Upper lobe of left lung (tissue), 6 donors: ENCODE measurements around the gene CNTFR. TPM values are rescaled to one million over a fixed set of nuclear protein-coding genes. Genes with fewer than 3 reads are reported as not detected.

Source experiments
- ATAC-seq, 2 donors: fragments of 200-7000 bp; cut with Tn5 transposase; one replicate each; pipeline ENCODE4 v1.9.1; 2022; ENCODE audit warnings: mild to moderate bottlenecking in 2 of 2, moderate library complexity in 2 of 2; ENCODE audit not compliant: low FRiP score in 2 of 2
- DNase-seq, 2 donors: peaks; one replicate each; pipeline ENCODE4 v3.0.0-alpha.2; 2019 to 2020
- H3K27ac ChIP-seq, 4 donors: fragments of 200-600 bp; sonication (generic); one replicate each; pipeline ENCODE4 v1.5.1; 2016 to 2019
- H3K27me3 ChIP-seq, 4 donors: fragments of 200-600 bp; sonication (generic); one replicate each; pipeline ENCODE4 v1.5.1; 2017 to 2019
- H3K36me3 ChIP-seq, 4 donors: fragments of 200-600 bp; sonication (generic); one replicate each; pipeline ENCODE4 v1.5.1; 2016 to 2019
- H3K4me1 ChIP-seq, 4 donors: fragments of 200-600 bp; sonication (generic); one replicate each; pipeline ENCODE4 v1.5.1; 2018 to 2019
- H3K4me3 ChIP-seq, 4 donors: fragments of 200-600 bp; sonication (generic); one replicate each; pipeline ENCODE4 v1.5.1; 2017 to 2019; ENCODE audit warnings: mild to moderate bottlenecking in 2 of 4, moderate library complexity in 1 of 4
- H3K9me3 ChIP-seq, 4 donors: fragments of 200-600 bp; sonication (generic); one replicate each; pipeline ENCODE4 v1.5.1; 2018 to 2019
- CTCF ChIP-seq, 6 experiments: fragments of 450-650 bp in 4 of 6; fragments of 200-600 bp in 2 of 6; sonication (generic) in 2 of 6; IDR thresholded peaks; one replicate each; pipeline ENCODE4 v1.5.1; 2016 to 2019; ENCODE audit warnings: antibody characterized with exemption in 6 of 6
- EP300 ChIP-seq, 4 donors: sonication (generic); formaldehyde crosslinking; IDR thresholded peaks; one replicate each; pipeline ENCODE4 v1.5.1; 2017; ENCODE audit warnings: antibody characterized with exemption in 4 of 4, control low read depth in 2 of 4
- POLR2A ChIP-seq, 4 donors: fragments of 450-650 bp; IDR thresholded peaks; one replicate each; pipeline ENCODE4 v1.5.1; 2016 to 2017; ENCODE audit warnings: antibody characterized with exemption in 4 of 4, mild to moderate bottlenecking in 2 of 4
- POLR2AphosphoS5 ChIP-seq, 2 donors: sonication (generic); formaldehyde crosslinking; IDR thresholded peaks; one replicate each; pipeline ENCODE4 v1.5.1; 2017; ENCODE audit warnings: antibody characterized with exemption in 2 of 2
- WGBS, 2 donors: methylation state at CpG; one replicate each; pipeline ENCODE4 v1.1.5; 2017 to 2018; 5-methylcytosine and 5-hydroxymethylcytosine counted together
- total RNA-seq, 6 donors: library from RNA; depleted of rRNA in 4 of 6; stranded (reverse); fragments of >200 nt in 4 of 6; gene quantifications; one replicate each; pipeline versions ENCODE4 v1.1.0 to v1.2.1, GENCODE V29; 2016 to 2021
- donor health status: DM: no; HTN: no; CAD: no; lungs with moderate emphysema.
- donor health status: DM: no; HTN: yes; CAD: no; lungs with severe emphysema.

The CNTFR gene
- total RNA-seq, 6 donors from 2014 or later: 0.30 to 3.3 (median 0.69) TPM; not detected in 1

GRCh38 chr9:34513567-34514214, 75.8 kb downstream of the CNTFR start:
- Histone ChIP-seq H3K27ac (no peak overlapping the region), H3K36me3 (no peaks in the 10 kb centered on the region), H3K27me3 (no peaks in the 10 kb centered on the region), H3K4me3 (no peak overlapping the region), H3K4me1 (peaks cover 0 to 14% (median 2%) of the 10 kb centered on the region in 4 donors), H3K9me3 (no peaks in the 10 kb centered on the region)
- ATAC-seq (no peak), DNase-seq (no peak)
- 85 to 94% methylated on average over 2 of the region's 2 CpGs for WGBS, 2 donors
- TF ChIP-seq POLR2AphosphoS5 (IDR thresholded peaks at IDR 0.05) (no peak), POLR2A (IDR thresholded peaks at IDR 0.05) (no peak), EP300 (IDR thresholded peaks at IDR 0.05) (no peak), CTCF (IDR thresholded peaks at IDR 0.05) (no peak)

- no peaks in the 10 kb centered on the region for H3K36me3 ChIP-seq
- H3K9me3 ChIP-seq: no peaks in the 10 kb centered on the region
- H3K4me3 ChIP-seq: no peak overlapping the region
- TF ChIP-seq EP300 (IDR thresholded peaks at IDR 0.05) (no peak), CTCF (IDR thresholded peaks at IDR 0.05) (no peak)
- ATAC-seq (no peak), DNase-seq (peak in 1 of 2 donors; percentile 20)
- peaks cover 0 to 14% (median 2%) of the 10 kb centered on the region in 4 donors for H3K4me1 ChIP-seq
- no peak overlapping the region for H3K27ac ChIP-seq
- no peaks in the 10 kb centered on the region for H3K27me3 ChIP-seq
- WGBS, 2 donors: 53 to 61% methylated on average over 5 to 9 of the region's 9 CpGs
Measured at GRCh38 chr9:34512131-34513078, 77.1 kb downstream of the CNTFR start.

GRCh38 chr9:34510497-34511468, 78.7 kb downstream of the CNTFR start:
- no peak overlapping the region for H3K4me3 ChIP-seq
- 67 to 84% methylated on average over 9 to 13 of the region's 13 CpGs for WGBS, 2 donors
- TF ChIP-seq POLR2AphosphoS5 (IDR thresholded peaks at IDR 0.05) (no peak), CTCF (IDR thresholded peaks at IDR 0.05) (no peak), POLR2A (IDR thresholded peaks at IDR 0.05) (no peak), EP300 (IDR thresholded peaks at IDR 0.05) (no peak)
- H3K9me3 ChIP-seq: no peaks in the 10 kb centered on the region
- no peaks in the 10 kb centered on the region for H3K27me3 ChIP-seq
- H3K36me3 ChIP-seq: no peaks in the 10 kb centered on the region
- DNase-seq: no peak
- no peak for ATAC-seq
- peaks cover 0 to 14% (median 2%) of the 10 kb centered on the region in 4 donors for H3K4me1 ChIP-seq
- H3K27ac ChIP-seq: no peak overlapping the region

- H3K4me1 ChIP-seq: peaks cover 0 to 14% (median 2%) of the 10 kb centered on the region in 4 donors
- ATAC-seq (no peak), DNase-seq (no peak)
- H3K9me3 ChIP-seq: no peaks in the 10 kb centered on the region
- TF ChIP-seq EP300 (IDR thresholded peaks at IDR 0.05): no peak
- TF ChIP-seq POLR2A (IDR thresholded peaks at IDR 0.05): no peak
- no peak for TF ChIP-seq CTCF (IDR thresholded peaks at IDR 0.05)
- TF ChIP-seq POLR2AphosphoS5 (IDR thresholded peaks at IDR 0.05): no peak
- H3K27me3 ChIP-seq: no peaks in the 10 kb centered on the region
- no peaks in the 10 kb centered on the region for H3K36me3 ChIP-seq
- WGBS, 2 donors: 89 to 96% methylated on average over 3 of the region's 3 CpGs
- H3K4me3 ChIP-seq: no peak overlapping the region
- H3K27ac ChIP-seq: no peak overlapping the region
Measured at GRCh38 chr9:34508951-34509350, 80.6 kb downstream of the CNTFR start.
